NCI-H1436 (cell line): ENCODE measurements around the gene ARHGEF28.

Source experiments
- DNase-seq: peaks from one replicate; lab custom pipeline; 2025; lab: John Stamatoyannopoulos, UW

Gene ARHGEF28

DNA sequence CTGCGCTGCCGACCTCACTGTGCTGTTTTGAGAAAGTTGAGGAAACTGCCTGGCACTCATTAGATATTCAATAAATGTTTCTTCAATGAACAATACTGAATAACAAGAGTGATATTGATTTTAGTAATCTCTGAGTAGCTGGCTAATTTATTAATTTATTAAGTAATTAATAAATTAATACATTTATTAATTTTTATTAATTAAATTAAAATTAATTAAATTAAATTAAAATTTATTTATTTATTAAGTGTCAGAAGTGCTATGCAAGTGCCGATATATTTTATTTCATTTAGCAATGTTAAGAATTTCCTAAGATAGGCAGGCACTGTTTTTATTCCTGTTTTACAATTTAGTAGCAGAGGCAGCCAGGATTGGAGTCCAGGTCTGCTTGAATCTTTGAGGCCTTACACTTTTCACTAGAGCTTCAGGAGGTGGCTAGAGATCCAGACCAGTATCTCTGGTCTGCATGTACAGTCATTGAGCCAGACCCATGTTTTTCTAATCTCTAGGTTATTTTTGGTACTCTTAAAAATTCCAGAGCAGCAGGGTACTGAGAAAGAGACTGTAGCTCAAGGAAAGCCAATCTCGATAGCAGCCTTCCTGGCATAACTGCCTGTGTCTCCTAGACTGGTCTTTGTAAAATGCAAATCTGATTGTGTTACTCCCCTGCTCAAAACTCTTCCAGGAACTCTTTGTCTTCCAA is 109.2 kb downstream of the ARHGEF28 start:
- no peak for DNase-seq

DNA sequence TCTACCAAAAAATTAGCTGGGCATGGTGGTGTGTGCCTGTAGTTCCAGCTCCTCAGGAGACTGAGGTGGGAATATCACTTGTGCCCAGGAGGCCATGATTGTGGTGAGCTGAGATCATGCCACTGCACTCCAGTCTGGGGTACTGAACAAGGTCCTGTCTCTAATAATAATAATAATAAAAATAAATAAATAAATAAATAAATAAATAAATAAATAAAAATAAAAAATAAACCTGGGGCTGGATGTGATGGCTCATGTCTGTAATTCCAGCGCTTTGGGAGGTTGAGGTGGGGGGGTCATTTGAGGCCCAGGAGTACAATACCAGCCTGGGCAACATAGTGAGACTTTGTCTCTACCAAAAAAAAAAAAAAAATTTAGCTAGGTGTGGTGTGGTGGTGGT is 113.7 kb downstream of the ARHGEF28 start:
- DNase-seq, result no peak

DNA sequence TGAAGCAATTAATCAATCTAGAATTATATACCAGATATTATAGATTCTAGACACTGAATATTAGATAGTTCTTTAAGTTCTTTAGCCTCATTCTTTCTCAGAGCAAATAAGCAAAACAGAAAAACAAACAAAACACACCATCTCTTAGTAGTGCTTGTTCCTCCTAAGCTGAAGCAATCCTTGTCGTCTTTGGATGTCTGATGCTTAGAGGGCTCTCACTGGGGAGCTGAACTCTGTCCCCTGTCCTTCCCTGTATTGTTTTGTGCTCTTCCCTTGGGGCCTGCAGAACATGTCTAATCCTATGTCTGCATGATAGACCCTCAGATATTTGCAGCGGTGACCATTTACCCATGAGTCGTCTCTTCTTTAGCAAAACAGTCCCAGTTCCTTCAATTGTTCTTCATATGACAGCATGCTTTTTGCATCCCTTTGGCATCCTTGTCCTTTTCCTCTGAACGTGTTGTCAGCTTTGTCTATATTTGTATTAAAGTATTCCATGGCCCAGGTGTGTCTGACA is 114.3 kb downstream of the ARHGEF28 start:
- DNase-seq, result no peak

DNA sequence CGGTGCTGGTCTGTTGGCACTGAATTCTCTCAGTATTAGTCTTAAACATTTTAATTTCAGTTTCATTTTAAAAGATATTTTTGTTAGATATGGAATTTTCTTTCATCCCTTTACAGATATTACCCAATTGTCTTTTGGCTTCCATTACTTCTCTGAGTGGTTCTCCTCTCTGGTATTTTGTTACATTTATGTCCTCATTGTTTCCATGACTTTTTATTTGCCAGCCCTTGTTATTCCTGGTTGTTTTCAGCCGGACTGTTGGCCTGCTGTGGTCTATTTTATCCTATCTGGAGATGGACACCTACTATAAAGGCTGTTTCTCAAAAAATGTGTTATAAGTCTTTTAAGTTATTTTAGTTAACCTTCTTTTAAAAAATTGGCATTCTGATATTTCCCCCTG is 117.2 kb downstream of the ARHGEF28 start:
- no peak for DNase-seq

DNA sequence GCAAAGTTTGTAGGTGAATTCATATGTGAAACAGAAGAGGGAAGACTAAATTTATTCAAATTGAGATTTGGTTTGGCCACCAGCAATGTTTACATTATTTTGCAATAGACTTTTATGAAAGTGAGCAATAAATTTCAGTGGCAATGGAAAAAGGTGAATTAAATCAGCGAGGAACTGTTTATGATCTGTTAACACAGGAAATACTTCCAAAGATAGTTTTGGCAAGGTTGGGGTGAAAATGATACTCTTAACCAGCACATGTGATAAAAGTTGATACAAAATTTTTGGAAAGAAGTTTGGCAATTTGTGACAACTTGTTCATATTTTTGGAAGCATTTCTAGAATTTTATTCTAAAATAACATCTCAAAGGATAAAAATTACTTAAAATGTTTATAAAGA is 119.8 kb downstream of the ARHGEF28 start:
- no peak for DNase-seq

DNA sequence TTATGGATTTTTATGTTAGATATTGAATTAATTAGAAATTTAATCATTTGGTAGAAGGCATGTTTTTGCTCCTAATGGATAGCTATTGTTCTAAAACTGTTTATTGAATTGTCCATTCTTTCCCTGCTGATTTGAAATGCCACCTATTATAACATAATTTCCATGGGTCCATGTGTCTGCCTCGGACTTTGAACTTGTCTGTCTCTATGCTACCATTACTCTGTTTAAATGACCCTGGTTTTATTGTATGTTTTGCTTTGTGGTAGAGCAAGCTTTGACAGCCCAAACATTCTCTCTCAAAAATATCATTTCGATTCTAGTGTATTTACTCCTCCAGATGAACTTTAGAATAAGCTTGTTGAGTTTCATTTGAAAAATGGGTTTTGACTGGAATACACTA is 120.6 kb downstream of the ARHGEF28 start:
- no peak for DNase-seq

DNA sequence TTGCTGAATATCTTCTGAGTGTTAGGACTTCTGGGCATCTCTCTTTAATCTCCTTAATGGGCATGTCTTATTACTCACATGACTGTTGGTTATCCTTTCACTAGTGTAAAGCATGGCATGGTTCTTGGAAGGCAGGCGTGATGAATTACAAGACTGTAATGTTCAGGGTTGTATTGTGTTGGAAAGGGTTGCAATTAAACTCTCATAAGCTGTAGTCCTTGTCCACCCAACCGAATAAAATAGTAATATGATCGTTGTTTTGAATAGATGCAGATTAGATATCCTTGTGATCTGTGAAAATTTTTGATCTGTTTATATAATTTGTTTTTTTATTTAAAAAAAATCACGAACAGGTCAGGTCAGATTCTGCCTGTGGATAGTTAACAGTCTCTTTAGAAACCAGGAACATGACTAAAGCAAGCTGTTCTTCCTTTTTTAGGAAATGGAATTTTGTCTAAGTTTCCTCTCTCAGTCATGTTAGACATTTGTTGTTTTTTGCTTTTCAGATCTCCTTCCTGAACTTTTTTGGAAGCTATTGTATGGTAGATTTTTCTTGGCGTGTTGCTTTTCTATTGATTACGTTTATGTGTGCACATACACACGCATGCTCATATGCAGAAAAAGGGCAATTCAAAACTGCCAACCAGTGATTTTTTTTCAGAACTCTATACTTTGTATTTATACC is 121.8 kb downstream of the ARHGEF28 start:
- DNase-seq, result no peak

DNA sequence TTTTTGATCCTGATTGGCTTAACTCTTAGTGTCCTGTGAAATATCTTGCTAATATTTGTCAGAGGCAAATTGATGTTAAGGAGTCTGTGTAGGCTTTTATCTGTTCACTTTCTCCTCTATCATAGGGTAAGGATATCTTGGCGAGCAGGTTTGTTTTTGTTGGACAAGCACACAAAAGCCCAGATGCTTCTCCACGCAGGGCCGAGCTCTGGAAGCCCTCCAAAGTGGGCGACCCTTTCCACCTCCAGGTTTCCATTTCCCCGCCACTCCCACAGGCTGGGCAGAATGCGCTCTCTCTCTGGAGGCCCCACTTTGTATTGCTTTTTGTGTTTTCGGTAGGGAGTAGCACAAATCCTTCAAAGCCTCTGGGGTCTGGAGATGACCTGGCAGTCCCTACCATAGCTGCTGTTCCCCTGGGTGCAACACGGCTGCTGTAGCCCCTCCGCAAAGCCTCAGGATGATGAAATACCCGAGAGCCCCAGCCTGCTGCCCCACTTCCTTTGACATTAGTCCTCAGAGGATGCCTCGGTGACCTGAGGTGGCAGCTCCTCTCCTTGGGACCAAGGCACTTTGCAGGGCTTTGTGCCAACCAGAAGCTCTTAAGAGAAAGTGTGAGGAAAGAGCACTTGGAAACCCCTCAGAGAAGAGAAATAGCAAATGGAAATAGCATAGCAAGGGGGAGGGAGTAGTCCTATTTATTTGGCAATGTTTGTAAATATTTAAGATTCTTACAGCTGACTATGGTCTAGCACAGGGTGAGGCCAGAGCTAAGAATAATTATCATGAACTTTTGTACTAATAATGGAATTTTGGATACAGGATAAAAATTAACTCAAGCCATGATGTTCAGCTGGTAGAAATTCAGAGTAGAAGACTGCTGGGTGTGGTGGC is 122.8 kb downstream of the ARHGEF28 start:
- DNase-seq, result no peak

DNA sequence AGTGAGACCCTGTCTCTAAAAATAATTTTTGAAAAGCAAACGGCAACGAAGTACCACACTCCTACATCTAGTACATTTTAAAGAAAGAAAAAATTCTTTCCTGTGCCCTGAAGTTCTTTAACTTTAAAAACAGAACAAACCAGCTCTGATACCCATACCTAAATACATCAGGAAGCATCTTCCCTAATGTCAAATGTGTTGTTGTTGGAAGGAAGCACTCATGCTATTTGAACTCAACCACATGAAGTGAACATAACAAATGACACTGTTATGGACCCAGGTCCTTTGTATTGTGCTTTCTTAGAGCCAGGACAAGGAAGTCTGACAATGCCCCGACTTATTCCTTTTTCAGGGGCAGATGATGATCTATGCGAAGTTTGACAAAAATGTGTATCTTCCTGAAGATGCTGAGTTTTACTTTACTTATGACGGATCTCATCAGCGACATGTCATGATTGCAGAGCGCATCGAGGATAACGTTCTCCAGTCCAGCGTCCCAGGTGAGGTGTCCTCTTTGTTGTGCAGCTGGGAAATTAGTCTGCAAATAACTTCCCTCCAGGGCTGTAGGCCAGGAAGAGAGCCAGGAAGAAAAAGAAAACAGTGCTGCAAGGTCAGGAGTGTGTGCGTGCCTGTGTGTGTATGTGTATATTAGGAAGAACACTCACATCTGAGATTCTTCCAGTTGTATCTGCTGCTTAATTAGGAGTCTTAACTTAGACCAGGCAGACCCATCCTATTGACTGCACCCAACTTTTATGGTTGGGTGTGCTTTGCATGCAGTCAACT is 123.7 kb downstream of the ARHGEF28 start:
- no peak for DNase-seq

DNA sequence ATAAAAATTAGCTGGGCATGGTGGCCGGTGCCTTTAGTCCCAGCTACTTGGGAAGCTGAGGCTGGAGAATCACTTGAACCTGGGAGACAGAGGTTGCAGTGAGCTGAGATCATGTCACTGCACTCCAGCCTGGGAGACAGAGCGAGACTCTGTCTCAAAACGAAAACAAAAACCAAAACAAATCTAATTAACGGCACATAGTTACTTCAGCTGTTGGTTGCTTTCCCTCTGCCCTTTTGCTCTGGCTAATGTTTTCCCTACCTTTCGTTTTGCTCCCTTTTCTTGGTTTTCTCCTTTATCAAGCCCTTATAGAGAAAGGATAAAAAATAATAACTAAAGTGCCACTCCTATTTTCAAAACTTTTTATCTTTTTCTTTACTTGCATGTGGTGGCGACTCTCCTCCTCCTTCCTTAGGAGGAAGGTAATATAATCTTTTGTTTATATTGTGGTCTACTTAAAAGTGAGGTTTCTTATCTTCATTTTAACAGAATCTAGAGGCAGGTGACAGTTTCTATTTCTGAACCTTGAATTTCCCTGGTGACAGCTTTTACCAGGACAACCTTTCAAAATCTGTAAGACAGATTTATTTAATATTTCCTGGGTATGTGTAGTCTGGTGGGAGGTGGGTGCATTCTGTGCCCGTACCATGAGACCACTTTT is 125.4 kb downstream of the ARHGEF28 start:
- DNase-seq, result no peak

DNA sequence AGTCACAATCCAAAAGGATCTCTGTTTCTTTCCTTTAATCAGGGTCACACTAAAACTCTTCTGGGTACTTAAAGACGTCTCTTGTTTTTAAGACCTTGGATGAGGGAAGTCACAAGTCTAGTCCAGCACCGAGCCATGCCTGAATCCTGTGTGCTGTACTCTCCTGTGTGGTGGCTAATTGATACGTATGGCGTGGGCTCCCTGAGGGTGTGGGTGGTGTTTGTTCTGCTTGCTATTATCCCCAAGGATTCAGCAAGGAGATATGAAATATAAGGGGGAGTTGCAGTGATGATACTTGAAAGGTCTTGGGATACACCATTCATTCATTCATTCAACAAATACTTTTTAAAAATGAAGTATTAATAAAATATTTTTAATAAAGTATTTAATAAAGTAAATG is 128.3 kb downstream of the ARHGEF28 start:
- DNase-seq, result no peak

DNA sequence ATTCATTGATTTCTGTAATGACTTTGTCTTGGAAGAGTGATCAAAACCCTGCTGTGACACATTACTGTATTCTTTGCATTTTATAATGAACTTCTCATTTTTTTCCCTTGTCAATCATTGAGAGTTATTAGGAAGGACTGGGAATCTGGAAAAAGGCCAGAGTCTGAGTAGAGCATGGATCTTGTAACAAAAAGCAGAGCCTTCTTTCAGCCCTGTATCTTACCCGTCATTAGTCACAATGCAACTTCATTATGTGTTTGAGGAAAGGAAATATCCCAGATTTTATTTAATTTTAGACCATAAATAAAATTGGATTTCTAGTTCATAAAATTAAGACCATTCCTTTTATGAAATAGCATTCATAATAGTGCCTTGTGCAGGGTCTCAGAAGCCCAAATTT is 131.4 kb downstream of the ARHGEF28 start:
- DNase-seq, result no peak

DNA sequence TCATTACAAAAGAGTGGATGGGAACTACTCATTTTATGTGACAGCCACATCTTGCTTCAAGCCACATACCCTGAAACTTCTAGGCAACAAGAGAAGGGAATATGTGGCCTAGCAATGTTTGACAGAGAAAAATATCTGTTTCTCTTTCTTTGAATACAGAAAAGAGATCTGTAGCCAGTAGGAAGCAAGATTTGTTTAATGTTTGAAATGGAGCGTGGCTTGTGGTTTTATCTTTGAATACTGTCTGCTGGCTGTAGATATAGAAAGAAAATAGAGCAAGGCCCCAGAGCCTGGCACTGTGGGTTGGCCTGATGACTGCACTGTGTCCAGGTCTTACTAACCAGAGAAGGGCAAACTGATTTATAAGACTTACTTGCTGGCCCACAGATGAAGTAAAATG is 133.8 kb downstream of the ARHGEF28 start:
- DNase-seq, result no peak

DNA sequence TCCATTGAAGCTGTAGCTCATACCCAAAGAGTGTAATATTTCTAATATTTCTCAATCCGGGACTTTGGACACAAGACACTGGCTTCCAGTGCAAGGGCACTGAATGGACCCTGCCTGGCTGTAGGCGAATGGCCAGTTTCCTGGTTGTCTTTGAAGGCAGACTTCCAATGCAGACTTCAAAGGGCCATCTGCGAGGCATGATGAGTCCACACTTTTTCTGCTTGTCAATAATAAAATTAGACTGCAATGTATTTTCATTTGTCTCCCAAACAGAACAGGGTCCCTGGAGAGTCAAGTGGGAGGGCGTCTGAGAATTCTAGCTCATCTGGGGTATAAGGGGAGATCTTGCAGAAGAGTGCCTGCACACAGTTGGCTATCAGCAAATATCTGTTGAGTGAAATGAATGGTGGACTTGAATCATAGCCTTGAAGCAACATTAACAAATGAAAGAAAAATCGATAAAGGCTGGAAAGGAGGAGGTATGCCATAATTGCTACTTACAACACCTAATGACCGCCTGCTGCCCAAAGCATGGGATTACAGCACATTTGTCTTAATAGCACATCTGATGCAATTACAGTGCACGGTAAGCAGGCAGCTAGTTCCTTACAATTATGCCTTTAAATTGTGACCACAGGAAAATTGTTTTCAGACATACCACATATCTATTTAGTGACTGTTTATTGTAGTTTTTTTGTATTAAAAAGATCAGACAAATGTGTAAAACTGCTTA is 137.5 kb downstream of the ARHGEF28 start:
- DNase-seq, result peak; percentile 32

DNA sequence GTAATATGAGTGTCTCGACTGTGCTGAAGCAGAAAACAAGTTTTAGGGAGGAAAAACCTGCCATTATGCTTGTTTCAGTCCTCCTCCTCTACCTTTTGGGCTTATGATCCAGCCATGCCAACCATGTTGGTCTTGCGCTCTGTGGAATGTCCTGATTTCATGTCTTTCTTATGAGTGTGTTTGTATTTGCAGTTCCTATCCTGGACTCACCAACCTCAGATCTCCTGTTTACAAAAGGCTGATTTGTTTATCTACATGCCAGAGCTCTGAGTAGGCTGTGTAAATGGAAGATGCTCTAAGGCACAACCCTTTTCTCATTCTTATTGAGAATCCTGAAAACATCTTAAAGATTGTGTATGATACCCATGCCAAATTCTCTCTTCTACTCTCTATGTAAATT is 138.6 kb downstream of the ARHGEF28 start:
- DNase-seq, result no peak

DNA sequence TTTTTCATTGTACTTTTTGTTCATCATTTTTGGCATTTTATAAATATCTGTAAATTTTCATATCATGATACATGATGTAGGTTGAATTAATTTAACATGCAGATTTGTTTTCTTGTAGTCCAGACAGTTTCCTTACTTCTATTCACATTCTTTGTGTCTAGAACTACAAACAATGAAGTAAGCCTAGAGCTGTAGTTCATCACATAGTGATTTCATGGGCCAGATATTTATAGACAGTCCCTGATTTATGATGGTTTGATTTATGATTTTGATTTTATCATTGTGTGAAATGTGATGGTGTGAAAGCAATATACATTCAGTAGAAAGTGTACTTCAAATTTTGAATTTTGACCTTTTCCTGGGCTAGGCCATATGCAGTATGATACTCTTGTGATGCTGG is 139.0 kb downstream of the ARHGEF28 start:
- DNase-seq, result no peak

DNA sequence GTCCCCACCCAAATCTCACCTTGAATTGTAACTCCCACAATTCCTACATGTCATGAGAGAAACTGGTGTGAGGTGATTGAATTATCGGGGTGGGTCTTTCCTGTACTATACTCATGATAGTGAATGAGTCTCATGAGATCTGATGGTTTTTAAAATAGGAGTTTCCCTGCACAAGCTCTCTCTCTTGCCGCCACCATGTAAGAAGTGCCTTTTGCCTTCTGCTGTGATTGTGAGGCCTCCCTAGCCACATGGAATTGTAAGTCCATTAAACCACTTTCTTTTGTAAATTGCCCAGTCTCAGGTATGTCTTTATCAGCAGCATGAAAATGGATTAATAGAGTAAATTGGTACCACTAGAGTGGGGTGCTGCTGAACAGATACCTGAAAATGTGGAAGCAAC is 140.9 kb downstream of the ARHGEF28 start:
- no peak for DNase-seq

DNA sequence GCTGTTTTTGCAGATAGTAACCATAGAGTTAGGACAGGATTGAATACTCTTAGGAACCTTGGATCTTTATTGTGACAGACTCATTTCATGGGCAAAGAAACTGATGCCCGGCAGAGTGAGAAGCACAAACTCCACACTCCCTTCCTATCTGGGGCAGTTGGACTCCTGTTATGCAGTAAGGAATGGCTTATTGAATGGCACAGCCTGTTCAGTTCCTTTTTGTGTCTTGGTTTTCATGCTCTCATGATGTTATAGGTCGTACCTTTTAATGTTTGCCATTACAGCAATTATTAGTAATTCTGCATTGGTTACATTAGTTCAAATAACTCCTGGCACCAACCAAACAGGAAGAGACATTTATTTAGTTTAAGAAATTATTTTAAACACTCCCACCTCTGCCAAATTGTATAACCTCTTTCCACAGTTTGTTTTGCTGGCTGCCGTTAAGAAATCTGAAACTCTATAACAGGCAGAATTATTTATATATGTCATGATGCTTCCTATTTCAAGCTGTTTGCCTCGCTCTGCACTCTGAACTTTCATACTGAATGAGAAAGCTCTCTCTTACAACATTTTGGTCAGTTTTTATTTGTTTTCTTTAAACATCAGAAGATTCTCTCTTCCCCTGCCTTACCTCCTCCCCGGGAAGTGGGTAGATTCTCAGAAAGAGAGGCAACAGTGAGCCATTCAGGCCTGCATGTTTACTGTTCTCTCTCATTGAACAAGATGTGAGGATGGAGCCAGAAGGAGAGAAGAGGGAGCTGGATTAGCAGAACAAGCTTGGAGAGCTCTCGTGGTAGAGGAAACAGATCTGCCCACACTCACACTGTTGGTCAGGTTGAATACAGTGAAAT is 144.4 kb downstream of the ARHGEF28 start:
- DNase-seq, result no peak

DNA sequence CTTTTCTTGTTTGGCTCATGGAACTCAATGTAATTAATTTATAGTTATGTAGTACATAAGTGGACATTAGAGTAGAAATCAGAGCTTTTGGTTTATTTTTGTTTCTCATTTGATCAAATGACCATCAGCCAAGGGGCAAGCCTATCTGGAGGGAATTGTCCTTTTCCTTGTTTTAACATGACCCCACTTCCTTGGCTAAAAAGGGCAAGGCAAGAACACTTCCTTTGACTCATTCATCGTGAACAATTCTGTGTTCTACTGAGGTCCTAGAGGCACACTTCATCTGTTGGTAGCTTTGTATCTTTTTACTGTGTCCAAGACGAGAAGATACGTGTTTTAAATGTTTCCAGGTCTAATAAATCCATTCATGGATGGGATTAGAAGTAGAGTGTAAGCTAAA is 148.9 kb downstream of the ARHGEF28 start:
- DNase-seq, result no peak

DNA sequence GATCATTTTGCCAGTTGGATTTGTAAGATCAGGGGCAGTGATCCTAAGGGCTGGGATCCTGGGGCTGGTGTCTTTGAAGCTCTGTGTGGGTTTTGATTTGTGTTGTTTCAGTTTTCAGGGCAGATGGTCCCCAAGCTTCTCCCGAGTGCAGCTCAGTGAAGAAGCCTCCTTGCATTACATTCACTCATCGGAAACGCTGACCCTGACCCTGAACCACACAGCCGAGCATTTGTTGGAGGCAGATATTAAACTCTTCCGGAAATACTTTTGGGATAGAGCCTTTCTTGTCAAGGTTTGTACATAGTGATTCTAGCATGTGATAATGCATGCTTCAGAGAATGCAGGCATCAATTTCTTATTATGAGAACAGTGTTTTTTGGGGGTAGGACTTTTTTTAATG is 150.4 kb downstream of the ARHGEF28 start:
- no peak for DNase-seq
